Measurements from ENCODE around the gene ESAM.

DNA sequence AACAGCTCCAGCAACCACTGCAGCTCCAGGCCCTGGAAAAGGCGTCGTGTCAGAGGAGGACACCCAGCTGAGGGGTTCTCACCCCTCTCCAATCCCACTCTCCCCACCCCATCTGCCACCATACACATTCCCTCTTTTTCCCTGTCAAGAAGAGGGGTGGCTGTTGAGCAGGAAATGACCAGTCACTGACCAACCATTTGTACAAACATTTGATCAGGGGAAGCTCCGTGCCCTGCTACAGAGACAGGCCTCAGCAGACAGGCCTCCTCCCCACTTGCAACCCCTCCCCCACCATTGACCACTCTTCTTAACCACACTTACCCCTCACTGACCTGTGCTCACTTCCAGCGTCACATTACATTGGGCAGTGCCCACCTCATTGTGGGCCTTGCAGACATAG is 7.8 kb downstream of the ESAM start:
- TF ChIP-seq, protein P1, sequence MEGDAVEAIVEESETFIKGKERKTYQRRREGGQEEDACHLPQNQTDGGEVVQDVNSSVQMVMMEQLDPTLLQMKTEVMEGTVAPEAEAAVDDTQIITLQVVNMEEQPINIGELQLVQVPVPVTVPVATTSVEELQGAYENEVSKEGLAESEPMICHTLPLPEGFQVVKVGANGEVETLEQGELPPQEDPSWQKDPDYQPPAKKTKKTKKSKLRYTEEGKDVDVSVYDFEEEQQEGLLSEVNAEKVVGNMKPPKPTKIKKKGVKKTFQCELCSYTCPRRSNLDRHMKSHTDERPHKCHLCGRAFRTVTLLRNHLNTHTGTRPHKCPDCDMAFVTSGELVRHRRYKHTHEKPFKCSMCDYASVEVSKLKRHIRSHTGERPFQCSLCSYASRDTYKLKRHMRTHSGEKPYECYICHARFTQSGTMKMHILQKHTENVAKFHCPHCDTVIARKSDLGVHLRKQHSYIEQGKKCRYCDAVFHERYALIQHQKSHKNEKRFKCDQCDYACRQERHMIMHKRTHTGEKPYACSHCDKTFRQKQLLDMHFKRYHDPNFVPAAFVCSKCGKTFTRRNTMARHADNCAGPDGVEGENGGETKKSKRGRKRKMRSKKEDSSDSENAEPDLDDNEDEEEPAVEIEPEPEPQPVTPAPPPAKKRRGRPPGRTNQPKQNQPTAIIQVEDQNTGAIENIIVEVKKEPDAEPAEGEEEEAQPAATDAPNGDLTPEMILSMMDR (IDR thresholded peaks at IDR 0.05) = no peak
- TF ChIP-seq POLR2A (IDR thresholded peaks at IDR 0.05) = no peak

Data from tibial nerve (tissue), 3 donors.